ENCODE measurements around the gene KDM2B.
A peak's percentile ranks its signal among the peaks of the same experiment; 100 is the strongest.

The KDM2B gene

GRCh38 chr12:121580959-121581685 lies at the start of gene KDM2B:
Gene KDM2B (minus strand): TSS chr12:121581023. CDS start chr12:121580911, 112 bp downstream.
- no peak for DNase-seq (ENCODE audit: low spot score)

DNA sequence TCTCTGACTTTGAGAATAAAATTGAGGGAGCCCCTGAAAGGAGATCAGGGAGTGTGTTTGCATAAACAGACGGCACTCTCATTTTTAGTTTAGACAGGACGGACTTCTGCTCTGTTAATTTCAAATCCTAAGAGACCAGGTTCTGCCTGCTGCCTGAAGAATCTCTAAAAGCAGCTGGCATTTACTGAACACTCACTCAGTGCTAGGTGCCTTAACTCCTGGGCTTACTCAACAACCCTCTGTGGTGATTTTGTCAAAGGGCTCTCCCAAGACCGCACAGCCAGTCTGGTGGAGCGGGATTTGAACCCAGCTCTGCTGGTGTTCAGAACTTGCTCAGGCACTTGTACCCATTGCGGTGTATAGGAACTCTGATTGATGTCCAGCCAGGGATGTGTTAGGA lies 47.7 kb upstream of the KDM2B start:
- DNase-seq (ENCODE audit: low spot score), result no peak

DNA sequence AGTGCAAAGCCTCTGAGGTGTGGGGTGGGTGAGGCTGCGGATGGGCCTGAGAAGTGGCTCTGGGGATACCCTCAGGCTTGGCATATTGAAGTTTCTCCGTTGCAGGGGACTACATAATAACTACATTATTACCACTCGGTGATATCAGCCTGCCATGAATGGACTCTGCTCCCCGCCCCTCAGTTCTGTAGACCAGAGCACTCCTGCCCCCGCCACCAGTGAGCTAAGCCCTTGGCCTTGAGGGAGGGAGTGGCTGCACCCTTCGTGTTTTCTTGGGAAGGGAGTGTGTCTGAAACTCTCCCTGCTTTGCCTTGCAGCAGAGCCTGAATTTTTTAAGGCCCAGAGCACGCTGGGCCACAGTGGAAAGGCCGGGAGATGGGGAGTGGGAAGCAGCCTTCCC lies 47.2 kb upstream of the KDM2B start:
- no peak for DNase-seq (ENCODE audit: low spot score)

DNA sequence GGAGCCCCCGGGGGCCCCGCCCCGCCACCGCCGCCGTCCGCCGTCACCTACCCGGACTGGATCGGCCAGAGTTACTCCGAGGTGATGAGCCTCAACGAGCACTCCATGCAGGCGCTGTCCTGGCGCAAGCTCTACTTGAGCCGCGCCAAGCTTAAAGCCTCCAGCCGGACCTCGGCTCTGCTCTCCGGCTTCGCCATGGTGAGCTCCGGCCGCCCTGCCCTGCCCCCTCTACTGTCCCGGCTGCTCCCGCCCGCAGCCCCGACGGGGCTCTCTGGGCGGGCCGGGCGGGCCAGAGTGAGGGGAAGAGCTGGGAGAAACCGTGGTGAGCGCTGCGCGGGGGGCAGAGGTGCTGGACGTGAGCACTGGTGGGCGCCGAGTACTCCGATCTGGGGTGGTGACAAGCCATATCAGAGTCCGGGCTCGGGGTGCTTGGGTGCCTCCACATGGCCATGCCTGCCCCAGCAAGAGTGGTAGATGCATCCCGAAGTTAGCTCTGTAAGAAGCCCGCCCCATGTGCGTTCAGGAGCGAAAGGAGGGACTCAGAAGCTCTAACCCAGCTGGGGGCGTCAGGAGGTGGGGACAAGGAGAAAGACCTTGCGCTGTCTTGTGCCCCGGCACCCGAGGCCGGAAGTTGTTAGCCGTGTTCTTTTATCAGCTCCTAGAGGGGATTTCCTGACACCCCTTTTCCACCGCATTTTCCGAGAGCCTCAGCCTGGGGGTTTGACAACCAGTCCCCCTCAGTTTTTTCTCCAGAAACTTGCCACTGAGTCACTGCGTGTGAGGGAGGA lies 46.2 kb upstream of the KDM2B start:
- peak; percentile 85 for DNase-seq (ENCODE audit: low spot score)

GRCh38 chr12:121626087-121626852 lies 45.4 kb upstream of the KDM2B start, which contains the start of gene ORAI1:
Gene ORAI1 (plus strand): TSS chr12:121626530.
- peak; percentile 99 for DNase-seq (ENCODE audit: low spot score)

GRCh38 chr12:121620333-121620891 lies 39.6 kb upstream of the KDM2B start:
- no peak for DNase-seq (ENCODE audit: low spot score)

- no peak for DNase-seq (ENCODE audit: low spot score)
Measured at GRCh38 chr12:121618659-121619233, 37.9 kb upstream of the KDM2B start.

GRCh38 chr12:121614872-121615467 lies 34.1 kb upstream of the KDM2B start:
- no peak for DNase-seq (ENCODE audit: low spot score)

DNA sequence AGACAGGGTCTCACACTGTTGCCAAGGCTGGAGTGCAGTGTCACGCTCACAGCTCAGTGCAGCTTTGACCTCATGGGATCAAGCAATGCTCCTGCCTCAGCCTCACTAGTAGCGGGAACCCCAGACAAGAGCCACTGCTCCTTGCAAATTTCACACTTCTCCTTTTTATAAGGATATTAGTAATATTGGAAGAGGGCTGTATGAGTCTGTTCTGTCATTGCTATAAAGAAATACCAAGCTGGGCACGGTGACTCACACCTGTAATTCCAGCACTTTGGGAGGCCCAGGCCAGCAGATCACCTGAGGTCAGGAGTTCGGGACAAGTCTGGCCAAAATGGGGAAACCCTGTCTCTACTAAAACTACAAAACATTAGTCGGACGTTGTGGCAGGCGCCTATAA lies 32.6 kb upstream of the KDM2B start:
- no peak for DNase-seq (ENCODE audit: low spot score)

- DNase-seq (ENCODE audit: low spot score), result no peak
Measured at GRCh38 chr12:121611306-121611705, 30.5 kb upstream of the KDM2B start.

DNA sequence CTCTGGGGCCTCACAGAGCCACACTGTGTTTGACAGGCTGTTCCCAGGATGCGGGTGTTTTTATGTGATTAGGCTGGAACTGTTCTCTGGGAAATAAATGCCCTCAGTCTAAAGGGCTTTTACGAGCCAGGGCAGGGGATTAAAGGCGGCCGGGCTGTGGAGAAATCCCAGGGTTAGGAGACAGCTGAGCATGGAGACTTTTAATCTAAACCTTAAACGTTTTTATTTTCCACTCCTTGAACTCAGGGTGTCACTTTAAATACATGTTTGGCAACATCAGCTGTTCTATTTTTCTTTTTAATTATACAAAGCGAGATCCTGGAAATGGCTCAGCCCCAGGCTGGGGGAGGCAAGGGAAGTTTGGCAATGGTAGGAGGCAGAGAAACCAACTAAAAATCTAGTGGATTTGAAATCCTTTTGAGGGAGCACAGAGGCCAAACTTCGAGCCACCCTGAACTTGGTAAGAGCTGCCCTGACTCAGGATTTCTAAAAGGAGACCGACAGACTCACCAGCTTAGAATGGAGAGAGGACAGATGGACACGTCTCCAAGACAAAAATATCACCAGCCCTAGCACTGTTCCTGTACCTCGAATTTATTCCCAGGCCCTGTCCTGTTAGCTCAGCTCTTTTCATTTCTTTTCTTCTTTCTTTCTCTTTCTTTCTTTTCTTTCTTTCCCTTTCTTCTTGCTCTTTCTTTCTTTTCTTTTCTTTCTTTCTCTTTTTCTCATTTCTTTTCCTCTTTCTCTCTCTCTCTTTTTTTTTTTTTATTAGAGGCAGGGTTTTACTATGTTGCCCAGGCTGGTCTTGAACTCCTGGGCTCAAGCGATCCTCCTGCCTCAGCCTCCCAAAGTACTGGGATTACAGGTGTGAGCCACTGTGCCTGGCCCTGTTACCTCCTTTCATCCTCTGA lies 29.7 kb upstream of the KDM2B start:
- DNase-seq (ENCODE audit: low spot score), result peak; percentile 62

GRCh38 chr12:121608301-121608700 lies 27.5 kb upstream of the KDM2B start:
- DNase-seq (ENCODE audit: low spot score), result no peak

- DNase-seq (ENCODE audit: low spot score), result no peak
Measured at GRCh38 chr12:121603581-121603980, 22.8 kb upstream of the KDM2B start.

DNA sequence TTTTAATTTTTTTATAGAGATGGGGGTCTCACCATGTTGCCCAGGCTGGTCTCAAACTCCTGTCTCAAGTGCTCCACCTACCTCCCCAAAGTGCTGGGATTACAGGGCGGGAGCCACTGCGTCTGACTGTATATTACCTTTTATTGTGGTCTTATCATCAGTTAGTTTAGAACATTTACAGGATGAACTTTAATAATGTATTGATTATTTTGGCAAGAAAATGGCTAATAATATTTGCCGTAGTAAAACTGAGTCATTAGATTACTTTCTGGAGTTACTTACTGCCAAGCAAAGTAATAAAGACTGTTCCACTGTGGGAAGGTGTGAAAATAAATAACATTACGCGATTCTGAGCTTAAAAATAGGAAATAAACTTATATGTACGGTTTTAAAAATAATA lies 21.9 kb upstream of the KDM2B start:
- DNase-seq (ENCODE audit: low spot score), result no peak

DNA sequence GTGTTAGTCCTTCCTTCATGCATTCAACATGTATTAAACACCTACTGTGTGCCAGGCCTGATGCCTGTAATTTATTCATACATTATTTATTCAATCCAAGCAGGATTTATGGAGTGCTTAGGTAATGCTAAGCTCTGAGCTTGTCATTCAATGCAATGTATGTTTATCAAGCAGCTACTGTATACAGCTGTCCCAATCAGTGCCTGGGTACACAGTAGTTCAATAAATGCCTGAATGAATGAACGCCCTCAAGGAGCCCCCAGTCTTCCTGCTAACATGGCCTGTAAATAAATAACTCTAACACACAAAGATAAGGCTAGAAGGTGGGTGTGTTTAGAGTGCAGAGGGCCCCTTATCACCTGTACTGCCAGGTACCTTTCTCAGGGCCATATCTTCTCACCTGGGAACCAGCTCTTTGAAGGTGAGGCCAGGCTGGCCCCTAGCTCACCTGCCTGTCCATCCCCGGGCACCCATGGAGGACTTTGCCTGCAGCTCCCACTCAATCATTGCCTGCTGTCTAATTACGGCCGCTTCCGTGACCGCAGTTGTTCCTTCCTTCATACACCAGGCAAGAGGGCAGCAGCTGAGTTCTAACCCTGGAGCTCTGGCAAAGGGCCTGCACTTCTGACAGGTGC lies 20.0 kb upstream of the KDM2B start:
- DNase-seq (ENCODE audit: low spot score), result no peak

- no peak for DNase-seq (ENCODE audit: low spot score)
Measured at GRCh38 chr12:121596526-121596925, 15.7 kb upstream of the KDM2B start.

DNA sequence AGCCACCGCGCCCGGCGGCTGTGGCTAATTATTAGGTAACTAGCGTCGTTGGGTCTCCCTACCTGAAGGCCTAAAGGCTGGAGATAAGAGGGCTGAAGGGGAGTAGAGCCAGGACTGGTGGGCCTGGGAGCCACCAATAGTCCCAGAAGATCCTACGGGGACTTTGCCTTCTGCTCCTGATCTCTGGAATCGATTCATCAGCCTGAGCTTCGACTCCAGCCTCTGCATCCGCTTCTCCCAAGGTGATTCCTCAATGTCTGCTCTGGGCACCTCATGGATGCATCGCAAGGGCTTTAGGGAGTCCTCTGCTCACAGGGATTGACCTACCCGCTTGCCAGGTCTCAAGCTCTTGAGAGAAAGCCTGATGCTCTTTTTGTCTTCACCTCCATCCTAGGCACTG lies 14.7 kb upstream of the KDM2B start:
- no peak for DNase-seq (ENCODE audit: low spot score)

- DNase-seq (ENCODE audit: low spot score), result no peak
Measured at GRCh38 chr12:121592320-121592719, 11.5 kb upstream of the KDM2B start.

- peak; percentile 36 for DNase-seq (ENCODE audit: low spot score)
Measured at GRCh38 chr12:121590476-121591143, 9.8 kb upstream of the KDM2B start.
